Neural progenitor cell (in vitro differentiated cells): ENCODE measurements around the gene CP. TPM values are rescaled to one million over a fixed set of nuclear protein-coding genes. Genes with fewer than 3 reads are reported as not detected.

Experiments used
- DNase-seq: peaks from one replicate; pipeline ENCODE4 v3.0.0-alpha.2; 2016; ENCODE audit warnings: low spot score
- H2AFZ ChIP-seq: fragments of 200-600 bp; sonication (generic); replicated peaks from 2 replicates; pipeline ENCODE4 v1.6.1; 2016; ENCODE audit warnings: antibody characterized with exemption
- H3F3A ChIP-seq: fragments of 200-600 bp; sonication (generic); 2 replicates; pipeline ENCODE4 v1.6.1; 2016; ENCODE audit warnings: antibody characterized with exemption, low read depth
- H3K27ac ChIP-seq: fragments of 200-600 bp; sonication (generic); 2 replicates; pipeline ENCODE4 v1.5.1; 2016; ENCODE audit warnings: mild to moderate bottlenecking
- H3K27me3 ChIP-seq: fragments of 200-600 bp; sonication (generic); 2 replicates; pipeline ENCODE4 v1.6.1; 2016; ENCODE audit warnings: mild to moderate bottlenecking, moderate library complexity
- H3K36me3 ChIP-seq: fragments of 200-600 bp; sonication (generic); 2 replicates; pipeline ENCODE4 v1.5.1; 2016
- H3K4me1 ChIP-seq: fragments of 200-600 bp; sonication (generic); 2 replicates; pipeline ENCODE4 v1.6.1; 2016; ENCODE audit warnings: mixed run types
- H3K4me2 ChIP-seq: fragments of 200-600 bp; sonication (generic); 2 replicates; pipeline ENCODE4 v1.6.1; 2016
- H3K4me3 ChIP-seq: fragments of 200-600 bp; sonication (generic); 2 replicates; pipeline ENCODE4 v1.5.1; 2016
- H3K79me2 ChIP-seq: fragments of 200-600 bp; sonication (generic); 2 replicates; pipeline ENCODE4 v1.6.1; 2016; ENCODE audit warnings: low read depth
- H3K9ac ChIP-seq: fragments of 200-600 bp; sonication (generic); 2 replicates; pipeline ENCODE4 v1.6.1; 2016
- H3K9me3 ChIP-seq: fragments of 200-600 bp; sonication (generic); 2 replicates; pipeline ENCODE4 v1.5.1; 2016; ENCODE audit warnings: low read depth
- H4K20me1 ChIP-seq: fragments of 200-600 bp; sonication (generic); 2 replicates; pipeline ENCODE4 v1.6.1; 2016; ENCODE audit warnings: low read depth
- H3K27ac Mint-ChIP-seq: 3 replicates; pipeline ENCODE4 v1.8.0; 2021; ENCODE audit warnings: mixed read lengths
- H3K27me3 Mint-ChIP-seq: 2 replicates; pipeline ENCODE4 v1.8.0; 2022; ENCODE audit warnings: low read depth, mild to moderate bottlenecking, inconsistent platforms, moderate library complexity, mixed read lengths; ENCODE audit not compliant: insufficient read depth
- H3K36me3 Mint-ChIP-seq: 3 replicates; pipeline ENCODE4 v1.8.0; 2021; ENCODE audit warnings: mixed read lengths
- H3K4me1 Mint-ChIP-seq: 3 replicates; pipeline ENCODE4 v1.8.0; 2021; ENCODE audit warnings: mixed read lengths
- H3K4me3 Mint-ChIP-seq: 3 replicates; pipeline ENCODE4 v1.8.0; 2021; ENCODE audit warnings: mild to moderate bottlenecking, moderate library complexity, mixed read lengths
- H3K9me3 Mint-ChIP-seq: 3 replicates; pipeline ENCODE4 v1.8.0; 2020; ENCODE audit warnings: mixed read lengths
- EZH2 ChIP-seq: fragments of 200-600 bp; sonication (generic); IDR thresholded peaks from 2 replicates; pipeline ENCODE4 v1.6.1; 2017; ENCODE audit warnings: antibody characterized with exemption, mild to moderate bottlenecking, moderate library complexity
- EZH2phosphoT487 ChIP-seq: fragments of 200-600 bp; sonication (generic); IDR thresholded peaks from 2 replicates; pipeline ENCODE4 v1.6.1; 2017; ENCODE audit warnings: antibody characterized with exemption
- total RNA-seq: library from RNA; depleted of rRNA; stranded (reverse); fragments of >200 nt; gene quantifications from 2 replicates; pipeline ENCODE4 v1.2.3, GENCODE V29; 2015; ENCODE audit warnings: low replicate concordance
- TF ChIP-seq, protein P1 (sequence below): fragments of 200-600 bp; sonication (generic); IDR thresholded peaks from 2 replicates; pipeline ENCODE4 v1.5.1; 2017; ENCODE audit warnings: antibody characterized with exemption, mild to moderate bottlenecking

The CP gene
- total RNA-seq, 1 donor from 2014 or later: not detected

- no peak overlapping the region for H3K9ac ChIP-seq
- H3K4me1 ChIP-seq: no peaks in the 10 kb centered on the region
- TF ChIP-seq EZH2 (no peak), EZH2phosphoT487 (no peak)
- TF ChIP-seq, protein P1, sequence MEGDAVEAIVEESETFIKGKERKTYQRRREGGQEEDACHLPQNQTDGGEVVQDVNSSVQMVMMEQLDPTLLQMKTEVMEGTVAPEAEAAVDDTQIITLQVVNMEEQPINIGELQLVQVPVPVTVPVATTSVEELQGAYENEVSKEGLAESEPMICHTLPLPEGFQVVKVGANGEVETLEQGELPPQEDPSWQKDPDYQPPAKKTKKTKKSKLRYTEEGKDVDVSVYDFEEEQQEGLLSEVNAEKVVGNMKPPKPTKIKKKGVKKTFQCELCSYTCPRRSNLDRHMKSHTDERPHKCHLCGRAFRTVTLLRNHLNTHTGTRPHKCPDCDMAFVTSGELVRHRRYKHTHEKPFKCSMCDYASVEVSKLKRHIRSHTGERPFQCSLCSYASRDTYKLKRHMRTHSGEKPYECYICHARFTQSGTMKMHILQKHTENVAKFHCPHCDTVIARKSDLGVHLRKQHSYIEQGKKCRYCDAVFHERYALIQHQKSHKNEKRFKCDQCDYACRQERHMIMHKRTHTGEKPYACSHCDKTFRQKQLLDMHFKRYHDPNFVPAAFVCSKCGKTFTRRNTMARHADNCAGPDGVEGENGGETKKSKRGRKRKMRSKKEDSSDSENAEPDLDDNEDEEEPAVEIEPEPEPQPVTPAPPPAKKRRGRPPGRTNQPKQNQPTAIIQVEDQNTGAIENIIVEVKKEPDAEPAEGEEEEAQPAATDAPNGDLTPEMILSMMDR: no peak
- DNase-seq: no peak
- Mint-ChIP-seq H3K36me3 (peaks cover 7% of the 10 kb centered on the region), H3K27me3 (no peaks in the 10 kb centered on the region), H3K27ac (no peak overlapping the region), H3K9me3 (no peaks in the 10 kb centered on the region), H3K4me1 (peaks cover 22% of the 10 kb centered on the region), H3K4me3 (no peak overlapping the region)
- H2AFZ ChIP-seq: no peak overlapping the region
- peaks cover 34% of the 10 kb centered on the region for H3K79me2 ChIP-seq
- no peaks in the 10 kb centered on the region for H3K27me3 ChIP-seq
- H3K9me3 ChIP-seq: no peaks in the 10 kb centered on the region
- no peak overlapping the region for H3K4me2 ChIP-seq
- H3K4me3 ChIP-seq: no peak overlapping the region
- no peaks in the 10 kb centered on the region for H4K20me1 ChIP-seq
- no peaks in the 10 kb centered on the region for H3F3A ChIP-seq
- H3K36me3 ChIP-seq: no peaks in the 10 kb centered on the region
- no peak overlapping the region for H3K27ac ChIP-seq
Observed at GRCh38 chr3:149134575-149134974, 87.1 kb downstream of the CP start.

GRCh38 chr3:149131589-149131988, 90.0 kb downstream of the CP start:
- H3K4me3 ChIP-seq: no peak overlapping the region
- H3K27ac ChIP-seq: no peak overlapping the region
- no peaks in the 10 kb centered on the region for H3F3A ChIP-seq
- H3K27me3 Mint-ChIP-seq: peaks cover 2% of the 10 kb centered on the region
- H3K27me3 ChIP-seq: peaks cover 16% of the 10 kb centered on the region
- no peak overlapping the region for H2AFZ ChIP-seq
- H3K79me2 ChIP-seq: peaks cover 34% of the 10 kb centered on the region
- TF ChIP-seq EZH2phosphoT487 (no peak), EZH2 (no peak)
- TF ChIP-seq, protein P1: no peak
- no peaks in the 10 kb centered on the region for H3K9me3 Mint-ChIP-seq
- peaks cover 7% of the 10 kb centered on the region for H3K36me3 Mint-ChIP-seq
- peak overlapping the region; percentile 5 for H3K4me2 ChIP-seq
- H3K4me1 ChIP-seq: no peaks in the 10 kb centered on the region
- no peak overlapping the region for H3K27ac Mint-ChIP-seq
- H3K4me1 Mint-ChIP-seq: peaks cover 25% of the 10 kb centered on the region
- no peaks in the 10 kb centered on the region for H3K36me3 ChIP-seq
- no peaks in the 10 kb centered on the region for H3K9me3 ChIP-seq
- no peak overlapping the region for H3K9ac ChIP-seq
- H3K4me3 Mint-ChIP-seq: peak overlapping the region; percentile 95
- H4K20me1 ChIP-seq: no peaks in the 10 kb centered on the region
- no peak for DNase-seq

DNA sequence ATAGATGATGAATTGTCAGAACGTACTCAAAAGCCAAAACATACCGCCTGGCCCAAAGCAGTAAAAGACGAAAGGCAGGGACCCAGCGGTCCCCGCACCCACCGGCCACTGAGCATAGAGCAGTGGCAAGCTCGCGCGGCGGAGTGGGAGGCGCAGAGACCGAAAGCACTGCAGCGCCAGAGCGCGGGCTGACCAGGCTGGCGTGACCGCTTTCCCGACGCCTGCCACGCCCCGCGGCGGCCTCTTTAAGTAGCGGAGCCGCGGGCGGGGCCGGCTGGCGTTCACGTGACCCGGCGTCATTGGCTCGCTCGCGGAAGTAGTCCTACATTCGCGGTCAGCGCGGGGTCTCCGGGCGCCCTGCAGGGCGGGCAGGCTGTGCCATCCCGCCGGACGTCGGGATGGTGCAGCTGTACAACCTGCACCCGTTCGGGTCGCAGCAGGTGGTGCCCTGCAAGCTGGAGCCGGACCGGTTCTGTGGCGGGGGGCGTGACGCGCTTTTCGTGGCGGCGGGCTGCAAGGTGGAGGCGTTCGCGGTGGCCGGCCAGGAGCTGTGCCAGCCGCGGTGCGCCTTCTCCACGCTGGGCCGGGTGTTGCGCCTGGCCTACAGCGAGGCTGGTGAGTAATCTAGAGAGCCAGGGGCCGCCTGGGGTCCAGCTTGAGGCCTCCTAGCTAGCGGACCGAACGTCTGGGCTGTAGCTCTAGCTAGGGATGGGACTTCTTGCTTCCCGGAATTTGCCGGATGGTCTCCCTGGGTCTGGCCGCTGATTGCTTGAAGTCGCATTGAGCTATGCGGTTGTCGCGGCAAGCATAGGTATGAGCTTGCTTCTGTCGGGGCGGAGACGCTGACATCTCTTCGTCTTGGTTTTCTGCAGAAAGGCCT, 92.1 kb downstream of the CP start, which contains the start of gene HPS3:
TSS of gene HPS3 (plus strand) at position 313 of the 880 bp plus-strand sequence. CDS start at position 399, 86 bp downstream.
- H3K9me3 ChIP-seq: no peaks in the 10 kb centered on the region
- TF ChIP-seq EZH2phosphoT487 (no peak), EZH2 (peak; percentile 50)
- H3K4me1 ChIP-seq: no peaks in the 10 kb centered on the region
- H3K9ac ChIP-seq: peak within 1 kb of the TSS; percentile 10
- H2AFZ ChIP-seq: peak within 1 kb of the TSS; percentile 86
- peak within 1 kb of the TSS; percentile 64 for H3K4me3 ChIP-seq
- H3K36me3 ChIP-seq: no peaks in the 10 kb centered on the region
- peaks cover 34% of the 10 kb centered on the region for H3K79me2 ChIP-seq
- Mint-ChIP-seq H3K4me1 (peaks cover 25% of the 10 kb centered on the region), H3K9me3 (no peaks in the 10 kb centered on the region), H3K4me3 (peak within 1 kb of the TSS; percentile 95), H3K27ac (peak within 1 kb of the TSS; percentile 46), H3K27me3 (peaks cover 2% of the 10 kb centered on the region), H3K36me3 (peaks cover 7% of the 10 kb centered on the region)
- H3K27ac ChIP-seq: no peak within 1 kb of the TSS
- peak; percentile 97 for DNase-seq
- peaks cover 16% of the 10 kb centered on the region for H3K27me3 ChIP-seq
- H3K4me2 ChIP-seq: peak within 1 kb of the TSS; percentile 83
- no peaks in the 10 kb centered on the region for H4K20me1 ChIP-seq
- H3F3A ChIP-seq: no peaks in the 10 kb centered on the region

DNA sequence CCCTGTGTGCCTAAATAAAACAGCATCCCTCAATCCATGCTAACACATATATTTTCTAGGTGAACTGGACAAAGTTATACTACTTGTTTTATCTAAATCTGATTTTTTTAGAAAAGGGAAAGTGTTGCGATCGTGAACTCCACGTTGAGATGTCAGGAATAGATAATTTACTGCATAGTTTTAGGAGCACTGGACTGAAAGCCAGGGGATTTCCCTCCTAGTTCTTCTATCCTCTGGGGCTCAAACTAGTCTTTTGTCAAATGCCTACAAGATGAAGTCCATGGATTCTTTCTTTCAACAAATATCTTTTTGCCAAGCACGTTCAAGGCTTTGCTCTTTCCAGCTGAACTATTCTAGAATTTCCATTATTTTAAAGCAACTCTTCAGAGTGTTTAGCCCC, 92.8 kb downstream of the CP start:
- Histone ChIP-seq H3K79me2 (peaks cover 34% of the 10 kb centered on the region), H3K27ac (no peak overlapping the region), H4K20me1 (no peaks in the 10 kb centered on the region), H3K9me3 (no peaks in the 10 kb centered on the region), H3K27me3 (peaks cover 16% of the 10 kb centered on the region), H2AFZ (peak overlapping the region; percentile 75), H3K9ac (no peak overlapping the region), H3F3A (no peaks in the 10 kb centered on the region), H3K4me3 (peak overlapping the region; percentile 64), H3K4me2 (peak overlapping the region; percentile 83), H3K4me1 (no peaks in the 10 kb centered on the region), H3K36me3 (no peaks in the 10 kb centered on the region)
- Mint-ChIP-seq H3K27ac (peak overlapping the region; percentile 22), H3K4me1 (peaks cover 25% of the 10 kb centered on the region), H3K27me3 (peaks cover 2% of the 10 kb centered on the region), H3K36me3 (peaks cover 7% of the 10 kb centered on the region), H3K4me3 (peak overlapping the region; percentile 95), H3K9me3 (no peaks in the 10 kb centered on the region)
- no peak for DNase-seq
- TF ChIP-seq EZH2phosphoT487: no peak
- TF ChIP-seq EZH2: no peak
- TF ChIP-seq, protein P1: no peak
